Ammon's horn (tissue), 1 donor: Measurements from ENCODE around the gene KCTD8.

Experiments
- DNase-seq: peaks from one replicate; pipeline ENCODE4 v3.0.0-alpha.2; 2016; ENCODE audit warnings: low spot score

The KCTD8 gene

GRCh38 chr4:44448521-44449461, at the start of gene KCTD8:
KCTD8 (minus strand) TSS chr4:44448809.
- DNase-seq, result peak; percentile 97

DNA sequence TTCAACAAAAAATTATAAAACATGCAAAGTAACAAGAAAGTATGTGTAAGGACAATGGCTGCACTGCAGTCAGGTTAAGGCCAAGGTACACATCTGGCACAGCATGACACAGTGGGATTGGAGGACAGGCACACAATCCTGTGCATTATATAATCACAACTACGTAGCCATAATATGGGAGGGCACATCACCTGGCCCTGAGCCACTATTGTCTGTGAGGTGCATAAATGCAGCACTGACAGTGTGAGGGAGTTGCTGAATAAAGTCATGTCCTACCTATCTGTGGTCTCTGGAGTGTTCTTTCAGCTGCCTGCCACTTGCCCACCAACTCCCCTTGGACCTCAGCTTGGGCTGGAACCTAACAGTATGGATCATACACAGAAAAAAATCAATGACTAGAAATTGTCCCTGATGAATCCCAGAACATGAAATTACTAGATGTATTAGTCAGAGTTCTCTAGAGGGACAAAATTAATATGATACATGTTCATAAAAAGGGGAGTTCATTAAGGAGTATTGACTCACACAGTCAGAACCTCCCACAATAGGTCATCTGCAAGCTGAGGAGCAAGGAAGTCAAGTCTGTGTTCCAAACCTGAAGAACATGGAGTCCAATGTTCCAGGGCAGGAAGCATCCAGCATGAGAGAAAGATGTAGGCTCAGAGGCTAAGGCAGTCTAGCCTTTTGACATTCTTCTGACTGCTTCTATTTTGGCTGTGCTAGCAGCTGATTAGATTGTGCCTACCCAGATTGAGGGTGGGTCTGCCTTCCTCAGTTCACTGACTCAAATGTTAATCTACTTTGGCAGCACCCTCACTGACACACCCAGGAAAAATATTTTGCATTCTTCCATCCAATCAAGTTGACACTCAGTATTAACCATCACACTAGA, 46.4 kb upstream of the KCTD8 start:
- no peak for DNase-seq

GRCh38 chr4:44493924-44494323, 45.3 kb upstream of the KCTD8 start:
- DNase-seq, result peak; percentile 8

DNA sequence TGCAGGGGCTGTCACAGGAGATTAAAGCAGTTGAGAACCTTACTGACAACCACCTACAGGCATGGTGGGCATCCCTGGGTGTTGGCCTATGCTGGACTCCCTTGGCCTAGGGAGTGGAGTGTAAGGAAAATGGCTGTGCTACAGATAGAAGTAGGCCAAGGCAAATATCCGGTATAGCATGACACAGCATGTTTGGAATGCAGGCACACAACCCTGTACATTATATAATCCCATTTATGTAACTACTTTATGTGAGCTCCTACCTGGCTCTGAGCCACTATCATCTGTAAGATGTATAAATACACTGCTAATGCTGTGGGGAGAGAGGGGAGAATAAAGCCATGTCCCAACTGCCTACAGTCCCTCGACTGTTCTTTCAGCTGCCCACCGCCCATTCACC, 38.7 kb upstream of the KCTD8 start:
- DNase-seq, result no peak

- no peak for DNase-seq
Measured at GRCh38 chr4:44479731-44480130, 31.1 kb upstream of the KCTD8 start.

- no peak for DNase-seq
Measured at GRCh38 chr4:44462259-44462658, 13.7 kb upstream of the KCTD8 start.

GRCh38 chr4:44447563-44448504, 775 bp downstream of the KCTD8 start:
- DNase-seq, result peak; percentile 71

DNA sequence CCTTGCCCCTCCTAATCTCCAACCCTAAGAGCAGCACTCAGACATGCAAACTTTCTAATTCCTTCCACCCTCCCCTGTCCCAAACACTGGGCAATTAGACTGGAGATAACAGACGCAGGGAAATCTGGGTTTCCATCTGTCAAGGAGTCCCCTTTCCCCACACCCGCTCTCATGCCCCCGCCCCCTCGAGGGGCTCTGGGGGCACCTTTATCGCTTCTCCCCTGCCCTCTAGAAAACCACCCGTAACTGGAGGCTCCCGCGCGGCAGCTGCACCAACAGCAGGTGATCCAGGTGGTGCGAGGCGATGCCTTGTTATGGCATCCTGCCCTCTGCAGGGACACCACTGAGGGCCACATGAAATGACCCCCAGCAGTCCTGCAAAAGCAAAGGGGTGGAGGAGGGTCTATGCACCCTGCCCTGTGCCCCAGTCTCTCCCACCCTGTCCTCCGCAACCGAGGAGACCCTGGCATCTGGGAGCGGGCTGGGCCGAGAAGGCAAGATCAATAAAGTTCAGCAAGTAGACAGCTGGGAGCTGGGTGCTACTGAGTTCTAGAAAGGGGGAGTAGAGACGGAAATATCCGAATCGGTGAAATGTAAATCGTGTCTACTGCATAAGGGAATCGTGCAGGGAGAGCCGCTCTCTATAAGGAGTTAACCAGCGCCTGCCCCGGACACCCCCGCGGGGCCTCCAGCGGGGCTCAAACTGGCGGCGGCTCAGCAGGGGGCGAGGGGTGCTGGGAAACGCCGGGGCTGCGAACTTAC, 1.6 kb downstream of the KCTD8 start:
- DNase-seq, result no peak

- DNase-seq, result no peak
Measured at GRCh38 chr4:44446191-44446590, 2.4 kb downstream of the KCTD8 start.

DNA sequence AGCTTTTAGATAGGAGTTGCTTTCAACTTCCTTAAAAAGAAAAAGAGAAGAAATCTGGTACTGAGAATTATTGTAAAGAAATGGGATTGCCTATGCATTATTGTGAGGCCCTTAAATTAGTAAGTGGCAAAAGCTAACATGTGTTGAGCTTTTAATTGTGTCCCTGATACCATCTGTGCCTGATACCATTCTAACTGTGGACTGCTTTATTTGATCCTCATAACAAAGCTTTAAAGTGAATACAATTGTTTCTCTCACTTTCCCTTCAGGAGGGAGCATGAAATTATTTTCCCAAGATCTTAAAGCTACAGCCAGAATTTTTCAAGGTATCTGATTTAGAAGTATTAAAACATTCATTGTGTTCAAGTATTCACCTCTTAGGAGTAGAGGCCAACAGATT, 9.9 kb downstream of the KCTD8 start:
- DNase-seq, result no peak

DNA sequence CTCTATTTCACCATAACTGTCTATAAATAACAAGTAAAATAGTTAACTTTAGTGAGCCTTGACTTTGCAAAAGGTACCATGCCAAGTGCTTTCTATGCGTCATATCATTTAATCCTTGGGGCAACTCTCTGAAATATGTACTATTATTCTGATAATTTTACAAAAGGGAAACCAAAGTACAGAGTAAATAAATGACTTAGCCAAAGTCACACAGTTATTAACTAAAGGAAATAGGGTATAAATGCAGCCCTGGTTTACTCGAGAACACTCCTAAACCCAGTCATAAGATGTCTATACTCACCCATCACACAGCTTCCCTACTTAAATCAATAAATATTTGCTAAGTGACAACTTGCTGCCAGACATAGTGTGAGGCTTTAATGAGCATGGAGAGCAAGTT, 14.4 kb downstream of the KCTD8 start:
- no peak for DNase-seq

DNA sequence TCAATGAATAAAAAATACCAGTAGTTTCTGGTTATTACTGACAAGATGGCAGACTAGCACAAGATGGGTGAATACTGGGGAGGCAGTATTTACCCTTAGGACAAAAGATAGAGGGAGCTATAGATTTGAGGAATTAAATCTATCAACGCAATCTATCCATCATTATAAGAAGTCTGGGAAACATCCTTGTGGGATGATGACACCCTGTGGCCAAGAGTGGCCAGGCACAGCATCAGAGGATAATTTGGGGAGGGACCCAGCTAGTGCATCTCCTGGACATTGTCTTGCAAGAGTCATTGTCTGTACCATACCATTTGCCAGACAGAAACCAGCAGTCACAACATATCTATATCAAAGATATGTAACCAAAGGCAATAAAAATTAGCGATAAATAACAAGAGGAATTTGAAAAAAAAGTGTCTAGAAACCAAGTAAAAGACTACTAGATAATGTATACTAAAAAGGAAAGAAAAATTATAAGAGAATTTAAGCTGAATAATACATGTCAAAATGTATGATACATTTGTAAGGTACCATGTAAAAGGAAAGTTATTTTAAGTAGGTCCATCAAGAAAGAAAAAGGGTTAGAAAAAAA, 22.9 kb downstream of the KCTD8 start:
- peak; percentile 68 for DNase-seq

GRCh38 chr4:44422912-44423311, 25.7 kb downstream of the KCTD8 start:
- no peak for DNase-seq

DNA sequence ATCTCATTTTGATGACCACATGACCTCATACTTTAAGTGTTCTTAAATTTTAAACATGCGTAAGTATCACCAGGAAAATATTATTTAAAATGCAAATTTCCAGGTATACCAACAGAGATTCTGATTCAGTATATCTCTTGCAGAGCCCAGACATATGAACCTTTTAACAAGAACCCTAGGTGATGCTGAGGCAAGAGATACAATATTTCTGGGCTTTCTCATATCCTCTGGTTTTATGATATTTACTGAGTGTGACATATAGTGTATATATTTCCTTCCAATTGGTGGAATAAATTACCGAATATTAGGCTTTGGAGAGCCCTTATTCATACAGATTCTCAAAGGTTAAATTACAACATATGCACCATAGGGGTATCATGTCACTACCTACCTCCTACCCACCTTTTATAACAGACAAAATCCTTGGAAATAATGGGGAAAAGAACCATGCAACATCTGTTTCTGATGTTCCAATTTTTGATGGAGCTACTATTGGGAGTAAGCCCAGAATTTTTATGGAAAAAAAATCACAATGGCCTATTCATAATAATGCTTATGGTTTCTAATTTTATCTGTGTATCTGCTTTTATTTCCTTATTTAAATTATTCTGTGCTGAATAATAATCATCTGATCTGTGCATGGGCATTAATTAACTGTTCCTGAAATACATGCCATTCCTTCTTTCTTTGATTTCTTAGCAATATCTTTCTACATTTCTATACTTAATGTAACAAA, 27.1 kb downstream of the KCTD8 start:
- no peak for DNase-seq

DNA sequence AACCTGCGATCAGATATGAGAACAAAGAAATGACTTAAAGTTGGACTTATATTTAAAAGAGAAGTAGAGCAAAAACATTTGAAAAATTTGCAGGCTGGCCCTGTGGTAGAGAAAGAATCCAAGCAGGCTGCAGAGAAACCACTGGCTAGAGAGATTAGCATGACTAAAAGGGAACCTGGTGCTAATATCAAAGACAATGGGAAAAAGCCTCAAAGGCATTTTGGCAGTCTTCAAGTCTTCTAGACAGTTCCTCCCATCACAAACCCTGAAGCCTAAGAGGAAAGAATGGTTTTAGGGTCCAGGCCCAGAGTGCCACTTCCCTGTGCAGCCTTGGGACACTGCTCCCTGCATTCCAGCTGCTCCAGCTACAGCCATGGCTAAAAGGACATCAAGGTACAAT, 33.4 kb downstream of the KCTD8 start:
- no peak for DNase-seq

GRCh38 chr4:44368413-44369167, 80.0 kb downstream of the KCTD8 start:
- DNase-seq, result no peak

- no peak for DNase-seq
Measured at GRCh38 chr4:44354172-44354571, 94.4 kb downstream of the KCTD8 start.

- DNase-seq, result no peak
Measured at GRCh38 chr4:44351069-44351468, 97.5 kb downstream of the KCTD8 start.

DNA sequence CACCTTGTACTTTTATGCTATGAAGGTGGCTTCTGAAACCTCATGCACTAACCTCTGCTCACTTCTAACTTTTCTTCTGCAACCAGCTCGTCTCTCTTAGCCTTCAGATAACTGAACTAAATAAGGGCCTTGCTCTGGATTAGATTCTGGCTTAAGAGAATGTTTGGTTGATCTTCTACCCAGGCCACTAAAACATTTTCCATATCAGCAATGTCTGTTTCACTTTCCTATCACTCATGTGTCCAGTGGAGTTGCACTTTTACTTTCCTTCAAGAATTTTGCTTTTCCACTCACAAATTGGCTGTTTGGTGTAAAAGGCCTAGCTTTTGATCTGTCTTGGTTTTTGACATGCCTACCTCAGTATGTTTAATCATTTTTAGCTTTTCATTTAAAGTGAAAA, 105.8 kb downstream of the KCTD8 start:
- DNase-seq, result no peak
